H1 (cell line): ENCODE data around the gene PDE1C. TPM values are rescaled to one million over a fixed set of nuclear protein-coding genes. Genes with fewer than 3 reads are reported as not detected.

Experiments
- CTCF ChIA-PET: fragments of 300-600 bp; sonication (Branson Sonifier 250); formaldehyde crosslinking; loops from one replicate; lab custom pipeline; 2021; ENCODE audit not compliant: partially characterized antibody; lab: Charles Lee
- POLR2A ChIA-PET: fragments of 300-600 bp; sonication (Branson Sonifier 250); formaldehyde crosslinking; loops from one replicate; lab custom pipeline; 2021; ENCODE audit warnings: inconsistent platforms; ENCODE audit not compliant: partially characterized antibody; lab: Charles Lee
- DNase-seq, 2 experiments: peaks; one replicate each; pipeline versions ENCODE4 v3.0.0 to v3.0.0-alpha.2; 2010 to 2022; ENCODE audit warnings: low spot score in 2 of 2, low read depth in 1 of 2, mixed read lengths in 1 of 2
- FAIRE-seq: peaks from 2 replicates; lab custom pipeline; 2011; peaks lifted over from hg19 to GRCh38; lab: Jason Lieb, UNC
- H2AFZ ChIP-seq: 2 replicates; pipeline ENCODE4 v1.8.1; 2012; ENCODE audit warnings: low read length, inconsistent platforms
- H2AK5ac ChIP-seq: 2 replicates; pipeline ENCODE4 v1.6.1; 2013; ENCODE audit warnings: low read depth, low read length
- H2BK120ac ChIP-seq: replicated peaks from 2 replicates; pipeline ENCODE3; 2013; ENCODE audit warnings: low read depth, low read length, inconsistent platforms
- H2BK12ac ChIP-seq: 2 replicates; pipeline ENCODE4 v1.6.1; 2013; ENCODE audit warnings: low read depth, low read length
- H2BK15ac ChIP-seq: 2 replicates; pipeline ENCODE4 v1.6.1; 2013; ENCODE audit warnings: low read length
- H2BK20ac ChIP-seq: 2 replicates; pipeline ENCODE4 v1.6.1; 2013; ENCODE audit warnings: low read length
- H2BK5ac ChIP-seq: 2 replicates; pipeline ENCODE4 v1.6.1; 2013; ENCODE audit warnings: low read depth, low read length
- H3K14ac ChIP-seq: 2 replicates; pipeline ENCODE4 v1.6.1; 2013; ENCODE audit warnings: inconsistent platforms; ENCODE audit not compliant: insufficient read length
- H3K18ac ChIP-seq: 2 replicates; pipeline ENCODE4 v1.6.1; 2013; ENCODE audit warnings: low read length; ENCODE audit errors: extremely low read depth
- H3K23ac ChIP-seq: 2 replicates; pipeline ENCODE4 v1.6.1; 2013; ENCODE audit warnings: inconsistent platforms; ENCODE audit not compliant: insufficient read length
- H3K23me2 ChIP-seq: 2 replicates; pipeline ENCODE4 v1.6.1; 2013; ENCODE audit warnings: low read depth, low read length
- H3K27ac ChIP-seq: 2 replicates; pipeline ENCODE4 v1.6.1; 2011; ENCODE audit warnings: low read depth, low read length, inconsistent platforms
- H3K27me3 ChIP-seq, 4 experiments: replicated peaks in 1 of 4; 1 replicate in 1 of 4; 2 replicates in 3 of 4; pipeline versions ENCODE4 v1.6.1 to v1.8.1; 2011 to 2013; ENCODE audit warnings: low read length in 3 of 4, mild to moderate bottlenecking in 3 of 4, inconsistent platforms in 2 of 4, mixed read lengths in 2 of 4, moderate library complexity in 1 of 4; ENCODE audit not compliant: control insufficient read depth in 3 of 4, insufficient read depth in 3 of 4; ENCODE audit errors: extremely low read depth in 1 of 4
- H3K36me3 ChIP-seq, 4 experiments: 2 replicates each; pipeline versions ENCODE4 v1.6.1 to v1.8.1; 2011 to 2013; ENCODE audit warnings: mild to moderate bottlenecking in 4 of 4, low read length in 3 of 4, moderate library complexity in 2 of 4, control low read depth in 1 of 4, inconsistent platforms in 1 of 4; ENCODE audit not compliant: insufficient read depth in 4 of 4, control insufficient read depth in 2 of 4
- H3K4ac ChIP-seq: replicated peaks from 2 replicates; pipeline ENCODE3; 2013; ENCODE audit warnings: low read length, low read depth, mixed read lengths, inconsistent platforms; ENCODE audit not compliant: insufficient read length
- H3K4me1 ChIP-seq, 4 experiments: replicated peaks in 1 of 4; 1 replicate in 1 of 4; 2 replicates in 3 of 4; pipeline versions ENCODE4 v1.6.1 to v1.8.1; 2011 to 2013; ENCODE audit warnings: low read length in 3 of 4, inconsistent platforms in 2 of 4, mixed read lengths in 1 of 4; ENCODE audit not compliant: insufficient read depth in 4 of 4, control insufficient read depth in 3 of 4
- H3K4me2 ChIP-seq, 2 experiments: 2 replicates each; pipeline versions ENCODE4 v1.6.1 to v1.8.1; 2011 to 2013; ENCODE audit warnings: low read depth in 2 of 2, low read length in 2 of 2, control low read depth in 1 of 2, inconsistent platforms in 1 of 2, mild to moderate bottlenecking in 1 of 2; ENCODE audit not compliant: insufficient read depth in 1 of 2
- H3K4me3 ChIP-seq, 4 experiments: fragments of 200-600, 300-600 bp in 1 of 4; sonication (generic), shearing (Covaris generic), sonication (Bioruptor Twin) in 1 of 4; 2 replicates each; pipeline versions ENCODE4 v1.5.1 to v1.8.1; 2011 to 2016; ENCODE audit warnings: low read length in 4 of 4, low read depth in 3 of 4, control low read depth in 2 of 4, inconsistent platforms in 2 of 4, mild to moderate bottlenecking in 2 of 4, mixed read lengths in 1 of 4, moderate library complexity in 1 of 4; ENCODE audit not compliant: insufficient read depth in 2 of 4; ENCODE audit errors: extremely low read depth in 1 of 4
- H3K56ac ChIP-seq: replicated peaks from 2 replicates; pipeline ENCODE3; 2013; ENCODE audit warnings: low read depth, mild to moderate bottlenecking, mixed read lengths, low read length, inconsistent platforms; ENCODE audit not compliant: insufficient read length
- H3K79me1 ChIP-seq: 2 replicates; pipeline ENCODE4 v1.6.1; 2013; ENCODE audit warnings: low read depth, low read length, control low read depth
- H3K79me2 ChIP-seq, 2 experiments: 2 replicates each; pipeline versions ENCODE4 v1.6.1 to v1.8.1; 2012 to 2013; ENCODE audit warnings: low read length in 2 of 2, mild to moderate bottlenecking in 2 of 2, inconsistent platforms in 1 of 2; ENCODE audit not compliant: insufficient read depth in 2 of 2, control insufficient read depth in 1 of 2
- H3K9ac ChIP-seq, 4 experiments: replicated peaks in 1 of 4; 1 replicate in 1 of 4; 2 replicates in 3 of 4; pipeline versions ENCODE4 v1.6.1 to v1.8.1; 2011 to 2013; ENCODE audit warnings: low read depth in 3 of 4, low read length in 3 of 4, control low read depth in 2 of 4, mild to moderate bottlenecking in 2 of 4, moderate library complexity in 2 of 4, inconsistent platforms in 1 of 4; ENCODE audit errors: extremely low read depth in 1 of 4
- H3K9me3 ChIP-seq, 2 experiments: 2 replicates each; pipeline versions ENCODE4 v1.6.1 to v1.8.1; 2012 to 2013; ENCODE audit warnings: mild to moderate bottlenecking in 2 of 2, moderate library complexity in 2 of 2, control low read depth in 1 of 2, inconsistent platforms in 1 of 2, low read depth in 1 of 2, low read length in 1 of 2, mixed read lengths in 1 of 2; ENCODE audit not compliant: insufficient read depth in 2 of 2
- H4K20me1 ChIP-seq, 2 experiments: replicated peaks in 1 of 2; 2 replicates each; pipeline versions ENCODE3 to v1.8.1; 2011 to 2013; ENCODE audit warnings: inconsistent platforms in 2 of 2, low read length in 2 of 2, mild to moderate bottlenecking in 1 of 2; ENCODE audit not compliant: insufficient read depth in 2 of 2, control insufficient read depth in 1 of 2
- H4K5ac ChIP-seq: 2 replicates; pipeline ENCODE4 v1.6.1; 2013; ENCODE audit warnings: low read length, low read depth, mixed read lengths, inconsistent platforms; ENCODE audit not compliant: insufficient read length
- H4K8ac ChIP-seq: 2 replicates; pipeline ENCODE4 v1.8.0; 2013; ENCODE audit warnings: mild to moderate bottlenecking, moderate library complexity, low read length, inconsistent platforms; ENCODE audit not compliant: insufficient read depth; ENCODE audit errors: extremely low read depth
- H4K91ac ChIP-seq: replicated peaks from 2 replicates; pipeline ENCODE3; 2013; ENCODE audit warnings: low read length, mixed read lengths, inconsistent platforms; ENCODE audit not compliant: insufficient read length
- BRCA1 ChIP-seq: IDR thresholded peaks from 2 replicates; pipeline ENCODE4 v1.6.1; 2012; ENCODE audit warnings: low read depth, low read length, improper control_type of control experiment
- RNF2 ChIP-seq: fragments of 200-900, 300-1000 bp; sonication (generic); IDR thresholded peaks from 2 replicates; pipeline ENCODE4 v1.7.1; 2016; ENCODE audit warnings: borderline replicate concordance, low read depth, mild to moderate bottlenecking, antibody characterized with exemption, low read length; ENCODE audit not compliant: poor library complexity, severe bottlenecking; ENCODE audit errors: missing control alignments
- SIX5 ChIP-seq: IDR thresholded peaks from 2 replicates; pipeline ENCODE4 v1.6.1; 2011; ENCODE audit warnings: mild to moderate bottlenecking, low read depth, low read length
- TCF12 ChIP-seq: IDR thresholded peaks from 2 replicates; pipeline ENCODE4 v1.6.1; 2011; ENCODE audit warnings: low read depth, mild to moderate bottlenecking, low read length
- WGBS, 2 experiments: shearing (Covaris generic) in 1 of 2; methylation state at CpG; one replicate each; pipeline versions ENCODE4 v1.1.6 to v1.1.7; 2013 to 2015; ENCODE audit warnings: low lambda C conversion rate in 2 of 2, mixed read lengths in 2 of 2, inconsistent platforms in 1 of 2, low coverage in 1 of 2, missing lambda C conversion rate in 1 of 2; ENCODE audit not compliant: insufficient replicate concordance in 2 of 2, insufficient coverage in 1 of 2, insufficient read length in 1 of 2; ENCODE audit errors: extremely low coverage in 1 of 2, missing lambda C conversion rate in 1 of 2; 5-methylcytosine and 5-hydroxymethylcytosine counted together
- polyA plus RNA-seq, 7 experiments: library from polyadenylated mRNA; depleted of rRNA in 3 of 7; stranded (reverse) in 5 of 7; unstranded in 2 of 7; fragments of >200 nt in 5 of 7; fragments of 200-250 nt in 2 of 7; gene quantifications; 1 replicate in 5 of 7; 2 replicates in 1 of 7; 4 replicates in 1 of 7; pipeline versions ENCODE4 v1.2.1 to v1.2.3, GENCODE V29; 2011 to 2013; ENCODE audit warnings: missing spikeins in 2 of 7, mixed read lengths in 2 of 7
- total RNA-seq: library from RNA; stranded (reverse); fragmentation: NEBNext Ultra II Directional; extraction: Animal tissue kit (Norgen Biotek cat#: 25700); gene quantifications from 2 replicates; pipeline ENCODE4 v1.2.1, GENCODE V29; 2021
- TF ChIP-seq, protein P1 (sequence below), 3 experiments: IDR thresholded peaks; 1 replicate in 2 of 3; 2 replicates in 1 of 3; pipeline versions ENCODE4 v1.5.1 to v1.6.1; 2011; ENCODE audit warnings: low read length in 3 of 3, mild to moderate bottlenecking in 3 of 3, inconsistent platforms in 2 of 3, low read depth in 1 of 3, moderate library complexity in 1 of 3; ENCODE audit not compliant: insufficient read depth in 1 of 3; ENCODE audit errors: control extremely low read depth in 1 of 3

Gene PDE1C
- total and polyA plus RNA-seq, 2 of the 8 experiments (the other 6 are each of a cell fraction or from before 2014, with no cell fraction given), result 0.11 to 1.1 TPM

DNA sequence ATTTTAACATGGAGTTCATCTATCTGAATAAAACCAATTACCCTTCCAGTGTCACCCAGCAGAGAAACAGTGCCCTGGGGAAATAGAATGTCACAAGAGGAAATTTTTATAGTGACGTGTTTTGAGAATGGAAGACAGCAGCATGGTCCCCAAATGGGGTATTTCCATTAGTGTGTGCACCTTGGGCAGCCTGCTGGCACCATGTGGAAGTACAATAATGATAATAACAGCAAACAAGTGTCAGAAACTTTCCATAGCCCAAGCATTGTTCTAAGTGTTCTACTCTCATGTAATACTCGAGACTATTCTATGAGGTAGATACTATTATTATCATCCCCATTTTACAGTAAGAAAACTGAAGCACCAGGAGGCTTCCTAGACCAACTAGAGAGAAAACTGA is 2.2 kb upstream of the PDE1C start:
- Histone ChIP-seq H2BK15ac (no peak overlapping the region), H3K9ac (no peak overlapping the region), H3K27ac (no peak overlapping the region), H2BK12ac (no peak overlapping the region), H3K23ac (no peak overlapping the region), H2AK5ac (no peak overlapping the region), H2BK120ac (no peak overlapping the region), H3K36me3 (no peaks in the 10 kb centered on the region), H3K9me3 (no peaks in the 10 kb centered on the region), H2BK20ac (no peak overlapping the region), H3K18ac (no peak overlapping the region), H2BK5ac (no peak overlapping the region), H4K8ac (no peak overlapping the region), H2AFZ (no peak overlapping the region), H3K4me2 (no peak overlapping the region; a peak in 1 of 4 replicates), H4K5ac (no peak overlapping the region), H3K56ac (no peak overlapping the region), H3K79me2 (no peaks in the 10 kb centered on the region), H3K4me3 (no peak overlapping the region), H4K91ac (no peak overlapping the region), H3K27me3 (peaks cover 28 to 50% (median 43%) of the 10 kb centered on the region in 4 experiments), H3K4ac (no peak overlapping the region), H3K23me2 (peaks cover 10% of the 10 kb centered on the region; the same call in 1 of the 2 replicates), H3K79me1 (no peaks in the 10 kb centered on the region), H3K4me1 (no peaks in the 10 kb centered on the region; a peak in 1 of 7 replicates), H4K20me1 (no peaks in the 10 kb centered on the region), H3K14ac (no peak overlapping the region)
- 89% methylated on average over 2 of the region's 2 CpGs; no CpG with 5 or more reads in 1 of the 2 experiments for WGBS, 2 experiments
- ChIA-PET CTCF (no interaction called here), POLR2A (no interaction called here)
- no peak for TF ChIP-seq RNF2
- TF ChIP-seq, protein P1, sequence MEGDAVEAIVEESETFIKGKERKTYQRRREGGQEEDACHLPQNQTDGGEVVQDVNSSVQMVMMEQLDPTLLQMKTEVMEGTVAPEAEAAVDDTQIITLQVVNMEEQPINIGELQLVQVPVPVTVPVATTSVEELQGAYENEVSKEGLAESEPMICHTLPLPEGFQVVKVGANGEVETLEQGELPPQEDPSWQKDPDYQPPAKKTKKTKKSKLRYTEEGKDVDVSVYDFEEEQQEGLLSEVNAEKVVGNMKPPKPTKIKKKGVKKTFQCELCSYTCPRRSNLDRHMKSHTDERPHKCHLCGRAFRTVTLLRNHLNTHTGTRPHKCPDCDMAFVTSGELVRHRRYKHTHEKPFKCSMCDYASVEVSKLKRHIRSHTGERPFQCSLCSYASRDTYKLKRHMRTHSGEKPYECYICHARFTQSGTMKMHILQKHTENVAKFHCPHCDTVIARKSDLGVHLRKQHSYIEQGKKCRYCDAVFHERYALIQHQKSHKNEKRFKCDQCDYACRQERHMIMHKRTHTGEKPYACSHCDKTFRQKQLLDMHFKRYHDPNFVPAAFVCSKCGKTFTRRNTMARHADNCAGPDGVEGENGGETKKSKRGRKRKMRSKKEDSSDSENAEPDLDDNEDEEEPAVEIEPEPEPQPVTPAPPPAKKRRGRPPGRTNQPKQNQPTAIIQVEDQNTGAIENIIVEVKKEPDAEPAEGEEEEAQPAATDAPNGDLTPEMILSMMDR (IDR thresholded peaks at IDR 0.05; ENCODE audit: control extremely low read depth in 1 of 3, insufficient read depth in 1 of 3, low read depth in 1 of 3, low read length in 3 of 3), result peak in 1 of 3 experiments; percentile 1; a peak in 1 of 4 replicates
- no peak for TF ChIP-seq SIX5
- no peak for TF ChIP-seq TCF12
- no peak for TF ChIP-seq BRCA1
- DNase-seq (no peak), FAIRE-seq (no peak)
